MM.1S (cell line): ENCODE measurements around the gene FAM83B.

Experiments used
- DNase-seq: peaks from one replicate; pipeline ENCODE4 v3.0.0-alpha.2; 2015
- H2AFZ ChIP-seq: fragments of 300-600 bp; sonication (generic); 2 replicates; pipeline ENCODE4 v1.6.0; 2016; ENCODE audit warnings: antibody characterized with exemption, low read length
- H3F3A ChIP-seq: fragments of 300-600 bp; sonication (generic); 2 replicates; pipeline ENCODE4 v1.6.1; 2016; ENCODE audit warnings: mild to moderate bottlenecking, antibody characterized with exemption, low read length, moderate library complexity, mixed read lengths; ENCODE audit not compliant: insufficient read depth
- H3K27ac ChIP-seq: fragments of 300-600 bp; sonication (generic); 2 replicates; pipeline ENCODE4 v1.5.1; 2016; ENCODE audit warnings: mild to moderate bottlenecking, low read length
- H3K27me3 ChIP-seq: fragments of 300-600 bp; sonication (generic); replicated peaks from 2 replicates; pipeline ENCODE4 v1.6.0; 2016; ENCODE audit warnings: low read length; ENCODE audit not compliant: insufficient read depth
- H3K36me3 ChIP-seq: fragments of 300-600 bp; sonication (generic); replicated peaks from 2 replicates; pipeline ENCODE4 v1.6.1; 2016; ENCODE audit warnings: mild to moderate bottlenecking, low read length, mixed read lengths; ENCODE audit not compliant: insufficient read depth
- H3K4me1 ChIP-seq: fragments of 300-600 bp; sonication (generic); 2 replicates; pipeline ENCODE4 v1.6.1; 2016; ENCODE audit warnings: low read length, mixed read lengths
- H3K4me2 ChIP-seq: fragments of 300-600 bp; sonication (generic); 2 replicates; pipeline ENCODE4 v1.6.0; 2016; ENCODE audit warnings: low read depth, low read length
- H3K4me3 ChIP-seq: fragments of 300-600 bp; sonication (generic); 2 replicates; pipeline ENCODE4 v1.5.1; 2016; ENCODE audit warnings: low read length, mixed read lengths
- H3K79me2 ChIP-seq: fragments of 300-600 bp; sonication (generic); 2 replicates; pipeline ENCODE4 v1.6.1; 2016; ENCODE audit warnings: mixed run types, low read length, mixed read lengths
- H3K9ac ChIP-seq: fragments of 300-600 bp; sonication (generic); 2 replicates; pipeline ENCODE4 v1.6.1; 2016; ENCODE audit warnings: low read length, mixed read lengths
- H3K9me2 ChIP-seq: fragments of 300-600 bp; sonication (generic); replicated peaks from 2 replicates; pipeline ENCODE4 v1.6.1; 2016; ENCODE audit warnings: mild to moderate bottlenecking, low read length, mixed read lengths; ENCODE audit not compliant: insufficient read depth
- H3K9me3 ChIP-seq: fragments of 300-600 bp; sonication (generic); replicated peaks from 2 replicates; pipeline ENCODE4 v1.6.1; 2016; ENCODE audit warnings: mild to moderate bottlenecking, low read length, mixed read lengths; ENCODE audit not compliant: insufficient read depth
- H4K20me1 ChIP-seq: fragments of 300-600 bp; sonication (generic); 2 replicates; pipeline ENCODE4 v1.6.1; 2016; ENCODE audit warnings: mild to moderate bottlenecking, low read length, moderate library complexity, mixed read lengths; ENCODE audit not compliant: insufficient read depth
- CTCF ChIP-seq: fragments of 300-600 bp; sonication (generic); IDR thresholded peaks from 2 replicates; pipeline ENCODE4 v1.5.1; 2016; ENCODE audit warnings: antibody characterized with exemption, low read length, mixed read lengths
- EZH2 ChIP-seq: fragments of 300-600 bp; sonication (generic); optimal IDR thresholded peaks from 2 replicates; pipeline ENCODE3; 2017; ENCODE audit warnings: low read depth, mild to moderate bottlenecking, antibody characterized with exemption, low read length, mixed read lengths
- EZH2phosphoT487 ChIP-seq: fragments of 300-600 bp; sonication (generic); IDR thresholded peaks from 2 replicates; pipeline ENCODE4 v1.6.1; 2018; ENCODE audit warnings: antibody characterized with exemption, low read length

The FAM83B gene

GRCh38 chr6:54910431-54910884 is 63.9 kb downstream of the FAM83B start:
- no peak overlapping the region for H2AFZ ChIP-seq

DNA sequence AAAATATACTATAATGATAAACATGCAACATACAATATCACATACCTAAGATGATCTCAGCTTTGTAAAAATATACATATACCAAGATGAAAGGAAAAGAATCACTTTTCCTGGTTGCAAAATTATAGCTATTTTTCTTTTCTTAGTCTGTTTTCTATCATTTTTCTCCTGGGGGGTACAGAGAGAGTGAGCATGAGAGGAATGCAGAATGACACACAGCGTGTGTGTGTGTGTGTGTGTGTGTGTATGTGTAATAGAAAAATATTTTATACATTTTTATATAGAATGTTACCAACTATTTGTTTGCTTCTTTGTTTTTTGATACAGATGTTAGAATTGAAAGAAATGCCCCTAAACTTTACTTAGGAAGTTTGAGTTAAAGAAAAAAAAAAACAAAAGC is 64.3 kb downstream of the FAM83B start:
- Histone ChIP-seq H3K27me3 (no peaks in the 10 kb centered on the region), H3K27ac (no peak overlapping the region)

More at GRCh38 chr6:54910431-54910884, 63.9 kb downstream of the FAM83B start:
- no peak overlapping the region for H3K4me3 ChIP-seq
- H3K9me2 ChIP-seq = no peaks in the 10 kb centered on the region
- no peaks in the 10 kb centered on the region for H3K27me3 ChIP-seq
- H4K20me1 ChIP-seq = no peaks in the 10 kb centered on the region
- no peak for DNase-seq
- TF ChIP-seq CTCF (no peak), EZH2 (no peak), EZH2phosphoT487 (no peak)
- no peak overlapping the region for H3K4me2 ChIP-seq
- no peaks in the 10 kb centered on the region for H3F3A ChIP-seq
- H3K4me1 ChIP-seq = 0 out of 2 replicates have a peak, but pooled peaks cover 5% of the 10 kb centered on the region
- no peaks in the 10 kb centered on the region for H3K9me3 ChIP-seq
- no peaks in the 10 kb centered on the region for H3K36me3 ChIP-seq
- no peaks in the 10 kb centered on the region for H3K79me2 ChIP-seq
- H3K27ac ChIP-seq = no peak overlapping the region
- no peak overlapping the region for H3K9ac ChIP-seq

DNA sequence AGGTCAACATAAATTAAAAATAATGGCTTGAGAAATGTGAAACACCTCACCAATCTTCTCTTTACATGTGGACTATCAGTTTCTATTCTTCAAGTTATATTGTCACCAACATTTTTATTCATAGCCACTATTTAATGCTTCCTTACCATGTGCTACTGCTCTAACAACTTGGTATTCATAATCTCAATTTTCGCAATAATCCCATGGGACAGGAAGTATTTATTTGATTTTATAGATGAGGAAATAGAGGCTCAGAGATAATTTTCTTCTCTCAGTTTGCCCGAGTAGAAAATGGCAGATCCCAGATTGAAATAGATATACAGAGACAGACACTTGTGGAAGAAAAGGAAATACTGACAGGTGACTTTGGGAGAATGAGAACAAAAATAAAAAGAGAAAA is 66.6 kb downstream of the FAM83B start:
- Histone ChIP-seq H4K20me1 (no peaks in the 10 kb centered on the region), H3K27me3 (no peaks in the 10 kb centered on the region), H3K4me1 (no peaks in the 10 kb centered on the region), H2AFZ (no peak overlapping the region), H3K4me3 (no peak overlapping the region), H3K9me3 (no peaks in the 10 kb centered on the region), H3K4me2 (no peak overlapping the region), H3K9ac (no peak overlapping the region), H3F3A (no peaks in the 10 kb centered on the region), H3K9me2 (no peaks in the 10 kb centered on the region), H3K27ac (no peak overlapping the region), H3K36me3 (no peaks in the 10 kb centered on the region), H3K79me2 (no peaks in the 10 kb centered on the region)
- no peak for DNase-seq
- no peak for TF ChIP-seq EZH2phosphoT487
- no peak for TF ChIP-seq CTCF
- TF ChIP-seq EZH2 = no peak

More for the DNA sequence above, 64.3 kb downstream of the FAM83B start:
- Histone ChIP-seq H3K4me3 (no peak overlapping the region), H3K9ac (no peak overlapping the region), H3F3A (no peaks in the 10 kb centered on the region), H3K9me2 (no peaks in the 10 kb centered on the region), H3K4me2 (no peak overlapping the region), H2AFZ (no peak overlapping the region), H3K9me3 (no peaks in the 10 kb centered on the region), H4K20me1 (no peaks in the 10 kb centered on the region), H3K36me3 (no peaks in the 10 kb centered on the region), H3K79me2 (no peaks in the 10 kb centered on the region), H3K4me1 (0 out of 2 replicates have a peak, but pooled peaks cover 5% of the 10 kb centered on the region)
- TF ChIP-seq EZH2phosphoT487 = no peak
- TF ChIP-seq EZH2 = no peak
- TF ChIP-seq CTCF = no peak
- no peak for DNase-seq
